OCI-M1 (cell line): ENCODE results near the gene JAK2.
"Not testable (repeated sequence)": the region's sequence is repeated elsewhere in the genome, so short reads cannot be mapped to it uniquely, and the experiment has no call there.

Source experiments
- DNase-seq: peaks from one replicate; lab custom pipeline; 2025; lab: John Stamatoyannopoulos, UW

Gene JAK2

DNA sequence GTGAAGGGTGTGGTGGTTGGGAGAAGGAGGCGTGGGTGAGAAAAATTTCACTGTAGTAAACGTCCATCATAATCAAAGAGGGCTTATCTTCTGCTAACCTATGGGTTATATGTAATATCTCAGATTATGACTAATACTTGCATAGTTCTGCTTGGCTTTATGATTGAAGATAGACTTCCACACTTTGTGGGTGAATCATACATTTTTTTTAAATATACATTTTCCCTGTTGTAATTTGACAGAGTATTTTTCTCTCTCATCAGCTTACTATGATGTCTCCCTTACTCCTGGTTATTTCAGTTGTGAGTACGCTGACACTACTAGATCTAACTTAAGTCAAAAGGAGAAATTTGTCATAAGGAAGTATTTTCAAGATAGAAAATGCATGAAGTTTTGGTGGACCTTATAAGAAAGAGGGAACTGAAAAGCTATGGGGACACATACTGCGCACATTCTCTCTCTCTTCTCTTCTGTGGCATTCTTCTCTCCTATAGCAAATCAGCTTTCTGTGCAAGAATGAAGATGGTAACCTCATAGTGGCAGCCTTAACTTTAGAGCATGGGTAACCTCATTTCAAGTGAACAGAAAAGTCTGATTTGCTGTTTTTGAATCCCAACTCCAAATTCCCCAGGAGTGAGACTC lies 4.9 kb upstream of the JAK2 start:
- peak; percentile 94 for DNase-seq

DNA sequence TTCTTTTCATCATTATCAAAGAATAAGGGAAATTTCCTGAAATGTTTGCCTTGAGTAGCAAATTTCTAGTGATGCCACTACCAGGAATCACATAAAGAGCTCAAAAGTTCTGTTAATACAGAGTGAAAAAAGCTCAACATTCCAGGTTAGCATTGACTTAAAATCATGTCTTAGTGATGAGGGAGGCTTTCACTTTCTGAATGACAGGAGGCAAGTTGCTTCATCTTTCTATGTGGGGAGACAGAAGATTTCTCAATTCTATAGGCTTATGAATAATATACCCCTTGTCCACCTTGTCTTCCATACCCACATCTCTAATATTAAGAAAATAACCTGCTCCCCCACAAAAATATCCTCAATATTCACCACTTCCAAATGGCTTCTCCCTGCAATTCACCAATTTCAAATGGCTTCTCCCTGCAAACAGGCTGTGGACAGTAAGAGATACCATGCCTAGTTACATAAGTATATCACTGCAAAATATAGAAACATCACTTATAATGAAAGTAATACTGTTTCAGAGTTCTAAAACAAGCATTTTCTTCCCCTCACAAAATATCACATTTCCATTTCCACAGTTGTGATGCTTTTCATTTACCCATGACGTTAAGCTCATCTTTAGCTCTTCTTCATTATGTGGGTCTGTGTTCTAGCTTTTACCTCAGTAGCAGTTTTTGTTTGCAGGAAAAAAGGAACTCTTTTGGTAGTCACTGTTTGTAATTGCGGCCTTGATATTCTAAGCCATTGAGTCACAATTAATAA lies 2.2 kb upstream of the JAK2 start:
- peak; percentile 95 for DNase-seq

GRCh38 chr9:4983601-4984165 lies 1.4 kb upstream of the JAK2 start:
- DNase-seq: peak; percentile 98

DNA sequence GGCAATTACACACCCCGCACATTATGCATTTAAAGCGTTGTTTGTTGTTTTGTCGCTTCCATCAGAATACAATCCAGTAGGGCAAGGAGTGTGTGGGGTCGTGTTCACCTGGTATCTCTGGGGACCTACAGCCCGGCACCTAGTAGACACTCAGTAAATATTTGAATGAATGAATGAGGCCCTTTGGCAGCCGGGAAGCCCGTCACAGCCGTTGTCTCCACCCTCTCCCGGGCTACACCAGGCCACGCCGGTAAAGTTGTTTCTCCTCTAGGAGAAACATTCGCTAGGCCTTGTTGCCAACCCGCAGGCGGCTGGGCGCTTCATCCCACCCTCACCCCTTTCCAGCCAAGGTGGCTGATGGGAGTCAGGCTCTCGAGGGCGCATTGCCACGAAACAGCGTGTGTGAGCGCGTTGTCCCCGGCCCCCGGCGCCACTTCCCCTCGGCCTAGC lies 876 bp upstream of the JAK2 start:
- DNase-seq: peak; percentile 100

DNA sequence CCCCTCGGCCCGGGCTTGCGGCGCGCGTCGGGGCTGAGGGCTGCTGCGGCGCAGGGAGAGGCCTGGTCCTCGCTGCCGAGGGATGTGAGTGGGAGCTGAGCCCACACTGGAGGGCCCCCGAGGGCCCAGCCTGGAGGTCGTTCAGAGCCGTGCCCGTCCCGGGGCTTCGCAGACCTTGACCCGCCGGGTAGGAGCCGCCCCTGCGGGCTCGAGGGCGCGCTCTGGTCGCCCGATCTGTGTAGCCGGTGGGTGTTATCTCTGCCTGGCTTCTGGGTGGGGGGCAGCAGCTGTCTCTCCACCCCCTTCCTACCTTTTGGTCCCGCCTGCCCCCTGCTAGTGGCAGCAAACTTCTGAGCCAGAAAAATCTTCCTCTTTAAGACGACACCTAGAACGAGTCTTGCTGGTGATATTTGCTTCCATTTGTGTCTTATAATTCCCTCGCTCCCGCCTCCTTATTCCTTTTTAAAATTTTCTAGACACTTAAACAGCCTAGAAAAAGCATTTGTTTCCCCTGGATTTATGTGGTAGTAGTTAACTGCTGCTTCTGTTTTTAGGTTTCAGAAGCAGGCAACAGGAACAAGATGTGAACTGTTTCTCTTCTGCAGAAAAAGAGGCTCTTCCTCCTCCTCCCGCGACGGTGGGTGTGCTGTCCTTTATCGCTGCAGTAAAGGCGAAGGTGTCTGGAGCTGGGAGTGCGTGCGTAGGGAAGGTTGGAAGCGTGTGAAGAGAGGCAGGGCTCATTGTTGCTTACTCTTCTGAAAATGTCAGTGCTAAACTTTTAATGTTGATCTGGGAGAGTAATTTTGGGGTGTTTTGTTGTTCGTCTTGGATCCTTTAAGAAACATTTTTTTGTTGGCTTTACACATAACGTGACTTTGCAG lies 554 bp downstream of the JAK2 start:
- DNase-seq: peak; percentile 100

DNA sequence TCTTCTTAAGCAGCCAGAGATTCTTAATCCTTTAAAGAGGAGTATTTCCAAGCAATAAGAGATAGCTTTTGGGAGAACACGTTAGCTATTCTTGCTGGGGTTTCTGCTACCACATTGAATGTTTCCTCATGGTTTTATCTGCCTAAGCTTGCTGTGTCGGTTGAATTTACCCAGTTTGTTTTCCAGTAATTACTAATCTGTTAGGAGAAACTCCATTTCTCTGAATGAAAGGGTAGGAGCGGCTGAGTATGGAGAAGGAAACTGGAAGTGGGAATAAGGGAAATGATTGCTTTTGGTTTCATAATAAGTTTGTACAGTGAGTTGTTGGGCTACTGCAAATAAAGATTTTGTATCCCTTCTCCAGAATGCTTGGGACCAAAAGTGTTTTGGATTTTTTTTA lies 1.2 kb downstream of the JAK2 start:
- peak; percentile 100 for DNase-seq

DNA sequence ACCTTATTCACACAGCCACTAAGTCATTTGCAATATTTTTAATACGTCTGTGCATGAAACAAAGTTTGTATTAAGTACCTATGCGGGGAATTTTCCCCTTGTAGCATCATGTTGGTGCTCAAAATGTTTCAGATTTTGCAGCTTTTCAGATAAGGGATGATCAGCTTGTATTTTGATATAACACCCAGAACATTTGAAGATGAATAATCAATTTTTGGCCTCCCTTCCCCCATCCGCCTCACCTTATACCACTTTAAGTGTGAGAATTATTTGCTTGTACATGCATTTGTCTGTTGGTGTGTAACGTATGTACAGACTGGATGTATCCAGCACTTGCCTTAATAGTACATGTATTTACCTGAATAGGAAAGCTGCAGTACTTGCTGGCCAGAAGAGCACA lies 1.7 kb downstream of the JAK2 start:
- peak; percentile 97 for DNase-seq

- DNase-seq: peak; percentile 100
Observed at GRCh38 chr9:4987961-4988421, 2.9 kb downstream of the JAK2 start.

DNA sequence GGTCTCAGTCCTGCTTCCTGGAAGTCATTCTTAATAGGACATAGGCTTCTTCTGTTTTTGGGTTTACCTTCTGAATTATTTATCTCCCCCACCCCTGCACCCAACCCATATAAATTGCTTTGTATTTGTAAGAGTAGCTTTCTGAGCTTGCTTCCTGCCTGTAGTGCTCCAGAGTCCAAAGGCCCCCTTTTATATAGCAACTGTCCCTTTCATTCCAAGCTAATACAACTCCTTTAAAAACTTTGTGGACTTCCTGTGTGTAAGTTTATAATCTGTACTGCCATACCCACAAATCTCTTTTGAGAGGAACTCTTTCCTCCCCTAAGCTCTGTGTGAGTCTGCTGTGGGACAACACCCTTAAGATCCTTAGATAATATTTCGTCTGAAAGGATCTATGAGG lies 7.8 kb downstream of the JAK2 start:
- peak; percentile 91 for DNase-seq

- DNase-seq: peak; percentile 88
Observed at GRCh38 chr9:4994166-4994890, 9.3 kb downstream of the JAK2 start.

GRCh38 chr9:4997196-4997595 lies 12.1 kb downstream of the JAK2 start:
- DNase-seq: no peak

DNA sequence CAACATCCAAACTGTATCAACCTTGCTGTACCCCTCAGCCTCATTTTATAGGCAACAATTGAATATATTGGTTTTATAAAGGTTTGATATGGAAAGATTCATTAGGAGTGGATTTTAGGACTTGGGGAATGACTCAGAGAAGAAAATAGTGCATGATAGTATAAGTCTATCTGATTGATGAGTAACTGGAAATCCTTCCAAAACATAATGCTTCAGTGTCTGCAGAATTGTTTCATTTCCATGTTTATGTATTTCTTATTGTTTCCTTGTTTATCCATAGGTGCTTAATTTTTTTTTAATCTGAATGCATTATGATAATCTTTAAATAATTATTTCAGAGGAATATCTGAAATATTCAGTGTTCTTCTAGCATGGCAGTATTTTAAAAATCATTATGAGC lies 12.6 kb downstream of the JAK2 start:
- DNase-seq: no peak

- no peak for DNase-seq
Observed at GRCh38 chr9:5002811-5003210, 17.7 kb downstream of the JAK2 start.

DNA sequence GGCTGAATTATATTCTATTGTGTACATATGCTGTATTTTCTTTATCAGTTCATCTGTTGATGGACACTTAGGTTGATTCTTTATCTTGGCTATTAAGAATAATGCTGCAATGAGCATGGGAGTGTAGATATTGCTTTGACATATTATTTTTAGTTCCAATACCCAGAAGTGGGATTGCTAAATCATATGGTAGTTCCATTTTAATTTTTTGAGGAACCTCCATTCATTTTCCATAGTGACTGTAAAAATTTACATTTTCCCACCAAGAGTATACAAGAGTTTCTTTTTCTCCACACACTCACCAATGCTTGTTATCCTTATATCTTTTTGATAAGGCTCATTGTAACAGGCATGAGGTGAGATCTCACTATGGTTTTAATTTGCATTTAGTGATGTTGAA lies 19.4 kb downstream of the JAK2 start:
- DNase-seq: no peak

- DNase-seq: peak; percentile 87
Observed at GRCh38 chr9:5008202-5008601, 23.1 kb downstream of the JAK2 start.

DNA sequence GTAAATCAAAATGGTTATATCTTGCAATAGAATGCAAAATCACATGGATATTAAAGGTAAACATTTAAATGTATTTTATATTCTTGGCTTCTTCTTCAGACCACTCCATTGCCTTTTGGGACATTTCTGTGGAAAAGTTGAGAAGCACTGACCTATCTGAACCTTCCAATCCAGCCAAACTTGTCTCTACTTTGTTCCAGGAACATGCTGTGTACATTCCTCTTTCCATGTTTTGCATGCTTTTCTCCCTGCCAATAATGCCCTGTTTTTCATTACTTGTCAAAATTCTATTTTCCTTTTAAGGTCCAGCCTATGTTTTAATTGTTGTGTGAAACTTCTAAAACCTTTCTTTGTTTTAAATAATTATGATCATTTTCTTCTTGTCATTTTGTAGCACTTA lies 28.3 kb downstream of the JAK2 start:
- DNase-seq: no peak

GRCh38 chr9:5015934-5016333 lies 30.9 kb downstream of the JAK2 start:
- DNase-seq: no peak

GRCh38 chr9:5025416-5025815 lies 40.3 kb downstream of the JAK2 start:
- no peak for DNase-seq

GRCh38 chr9:5031941-5032340 lies 46.9 kb downstream of the JAK2 start:
- DNase-seq: not testable (repeated sequence)

- DNase-seq: no peak
Observed at GRCh38 chr9:5040730-5041389, 55.8 kb downstream of the JAK2 start.
